GF-D8 (cell line): ENCODE results near the gene CCL15.
"Not testable (repeated sequence)": the region's sequence is repeated elsewhere in the genome, so short reads cannot be mapped to it uniquely, and the experiment has no call there.

ENCODE experiments used
- DNase-seq: peaks from one replicate; lab custom pipeline; 2025; lab: John Stamatoyannopoulos, UW

The CCL15 gene

GRCh38 chr17:36001110-36001771, at the start of gene CCL15:
TSS of gene CCL15 (minus strand) at chr17:36001553. CDS start at chr17:36001492, 61 bp downstream.
- no peak for DNase-seq

GRCh38 chr17:36049643-36050042, 48.3 kb upstream of the CCL15 start:
- no peak for DNase-seq

GRCh38 chr17:36048066-36048465, 46.7 kb upstream of the CCL15 start:
- DNase-seq: no peak

GRCh38 chr17:36036235-36036634, 34.9 kb upstream of the CCL15 start:
- DNase-seq: no peak

- no peak for DNase-seq
Measured at GRCh38 chr17:36034127-36034526, 32.8 kb upstream of the CCL15 start.

- DNase-seq: no peak
Measured at GRCh38 chr17:36030956-36031355, 29.6 kb upstream of the CCL15 start.

- DNase-seq: no peak
Measured at GRCh38 chr17:36027761-36028160, 26.4 kb upstream of the CCL15 start.

GRCh38 chr17:36024106-36024869, 22.9 kb upstream of the CCL15 start:
- DNase-seq: no peak

DNA sequence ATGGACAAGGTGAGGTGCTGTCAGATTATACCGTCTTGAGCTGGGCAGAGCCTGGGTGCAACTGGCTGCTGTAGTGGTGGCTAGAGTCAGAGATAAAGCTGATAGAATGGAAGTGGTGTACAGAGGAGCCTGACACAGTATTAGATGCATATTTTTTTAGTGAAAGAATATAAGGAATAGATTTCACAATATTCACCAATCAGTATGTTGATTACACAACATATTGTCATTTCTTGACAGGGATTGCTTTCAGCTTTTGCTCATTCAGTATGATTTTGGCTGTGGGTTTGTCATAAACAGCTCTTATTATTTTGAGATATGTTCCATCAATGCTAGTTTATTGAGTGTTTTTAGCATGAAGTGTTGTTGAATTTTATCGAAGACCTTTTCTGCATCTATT, 18.1 kb upstream of the CCL15 start:
- no peak for DNase-seq

DNA sequence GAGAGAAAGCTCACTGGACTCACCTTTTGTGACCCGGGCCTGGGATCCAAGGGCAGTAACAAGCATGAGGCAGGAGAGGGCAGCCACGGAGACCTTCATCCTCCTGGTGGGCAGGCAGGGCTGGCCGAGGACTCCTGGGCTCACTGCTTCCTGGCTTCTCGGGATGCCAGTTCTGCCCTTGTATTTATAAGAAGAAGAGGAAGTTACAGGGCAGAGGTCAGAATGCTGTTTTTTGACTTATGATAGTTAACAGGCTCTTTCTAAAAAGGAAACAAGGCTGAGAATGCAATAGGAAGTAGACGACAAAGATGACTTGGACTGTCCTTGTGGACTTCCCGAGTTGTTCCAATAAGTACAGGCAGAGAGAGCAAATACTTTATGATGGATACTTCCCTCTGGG, 16.4 kb upstream of the CCL15 start, which contains the start of gene CCL23:
TSS of gene CCL23 (minus strand) at position 174 of the 400 bp plus-strand sequence. CDS start at position 99, 75 bp downstream.
- DNase-seq: no peak

GRCh38 chr17:36016555-36016954, 15.2 kb upstream of the CCL15 start:
- DNase-seq: no peak

DNA sequence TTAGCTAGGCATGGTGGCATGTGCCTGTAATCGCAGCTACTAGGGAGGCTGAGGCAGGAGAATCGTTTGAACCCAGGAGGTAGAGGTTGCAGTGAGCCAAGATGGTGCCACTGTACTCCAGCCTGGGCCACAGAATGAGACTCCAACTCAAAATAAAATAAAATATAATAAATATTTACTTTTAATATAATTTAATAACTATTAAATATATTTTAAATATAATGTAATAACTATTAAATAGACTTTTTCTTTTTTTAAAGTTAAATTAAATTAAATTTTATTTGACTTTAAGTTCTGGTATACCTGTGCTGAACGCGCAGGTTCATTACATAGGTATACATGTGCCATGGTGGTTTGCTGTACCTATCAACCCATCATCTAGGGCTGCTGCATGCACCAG, 14.5 kb upstream of the CCL15 start:
- not testable (repeated sequence) for DNase-seq

DNA sequence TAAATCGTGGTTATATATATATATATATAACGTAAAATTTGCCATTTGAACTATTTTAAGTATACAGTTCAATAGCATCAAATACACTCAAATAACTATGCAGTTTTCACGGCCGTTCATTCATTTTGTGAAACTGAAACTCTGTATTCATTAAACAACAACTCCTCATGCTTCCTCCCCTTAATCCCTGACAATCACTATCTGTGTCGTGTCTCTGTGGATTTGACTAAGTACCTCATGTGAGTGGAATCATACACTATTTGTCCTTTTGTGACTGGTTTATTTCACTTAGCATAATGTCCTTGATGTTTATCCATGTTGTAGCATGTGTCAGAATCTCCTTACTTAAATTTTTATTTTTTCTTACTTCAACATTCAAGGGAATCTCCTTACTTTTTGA, 13.6 kb upstream of the CCL15 start:
- no peak for DNase-seq

DNA sequence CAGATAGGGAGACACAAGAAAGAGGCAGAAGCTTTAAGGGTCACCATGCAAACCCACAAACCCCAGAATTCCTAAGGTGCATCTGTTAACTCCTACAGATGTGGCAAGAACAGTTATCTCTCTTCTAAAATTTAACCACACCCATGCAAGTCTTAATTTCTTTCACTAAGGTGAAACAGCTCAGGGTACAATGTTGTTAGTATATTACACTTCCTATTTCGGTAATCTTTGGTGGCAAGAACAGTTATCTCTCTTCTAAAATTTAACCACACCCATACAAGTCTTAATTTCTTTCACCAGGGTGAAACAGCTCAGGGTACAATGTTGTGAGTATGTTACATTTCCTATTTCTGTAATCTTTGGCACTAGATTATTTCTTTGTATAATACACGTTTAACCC, 9.8 kb upstream of the CCL15 start:
- no peak for DNase-seq

DNA sequence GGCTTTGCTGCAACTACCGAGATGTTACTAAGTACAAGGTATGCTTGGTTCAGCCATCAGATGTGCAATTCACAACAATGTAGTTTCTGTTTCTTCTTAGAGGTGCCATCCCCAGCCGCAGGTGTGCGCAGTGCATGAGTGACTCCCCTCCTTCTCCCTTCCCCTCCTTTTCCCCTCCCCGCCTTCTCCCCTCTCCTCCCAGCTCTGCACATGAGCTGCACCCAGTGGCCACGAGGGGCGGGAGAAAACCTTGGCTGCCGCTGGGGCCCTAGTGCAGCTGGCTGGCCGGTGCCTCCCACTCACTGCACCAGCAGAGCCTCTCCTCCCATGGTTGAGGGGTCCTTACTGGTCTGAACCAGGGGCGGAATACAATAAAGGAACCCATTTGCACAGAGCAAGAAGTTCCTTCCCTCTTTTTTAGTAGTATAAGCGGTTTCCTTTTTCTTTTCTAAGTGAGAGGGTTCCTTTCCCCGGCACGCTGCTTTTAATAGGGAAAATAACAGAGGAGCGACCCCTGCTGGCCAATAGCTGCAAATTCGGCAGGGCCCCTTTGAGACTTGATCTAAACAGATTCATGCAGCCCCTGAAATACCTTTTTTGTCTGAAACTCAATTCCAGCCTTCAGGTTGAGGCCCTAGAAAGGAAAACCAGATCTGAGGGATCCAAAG, 7.8 kb upstream of the CCL15 start:
- DNase-seq: no peak

GRCh38 chr17:36004594-36005108, 3.3 kb upstream of the CCL15 start:
- DNase-seq: no peak

DNA sequence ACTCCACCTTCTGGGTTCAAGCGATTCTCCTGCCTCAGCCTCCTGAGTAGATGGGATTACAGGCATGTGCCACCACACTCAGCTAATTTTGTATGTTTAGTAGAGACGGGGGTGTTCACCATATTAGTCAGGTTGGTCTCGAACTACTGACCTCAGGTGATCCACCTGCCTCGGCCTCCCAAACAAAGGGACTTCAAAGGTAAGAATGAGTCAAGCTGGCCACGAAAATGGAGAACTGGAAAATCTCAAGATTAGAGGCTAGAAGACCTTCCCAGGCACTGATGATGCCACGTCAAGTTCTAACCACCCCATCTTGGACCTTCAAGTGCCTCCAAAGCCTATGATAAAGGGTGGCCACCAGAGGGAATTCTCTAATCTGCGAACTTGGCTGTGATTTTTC, 1.3 kb upstream of the CCL15 start:
- DNase-seq: no peak

DNA sequence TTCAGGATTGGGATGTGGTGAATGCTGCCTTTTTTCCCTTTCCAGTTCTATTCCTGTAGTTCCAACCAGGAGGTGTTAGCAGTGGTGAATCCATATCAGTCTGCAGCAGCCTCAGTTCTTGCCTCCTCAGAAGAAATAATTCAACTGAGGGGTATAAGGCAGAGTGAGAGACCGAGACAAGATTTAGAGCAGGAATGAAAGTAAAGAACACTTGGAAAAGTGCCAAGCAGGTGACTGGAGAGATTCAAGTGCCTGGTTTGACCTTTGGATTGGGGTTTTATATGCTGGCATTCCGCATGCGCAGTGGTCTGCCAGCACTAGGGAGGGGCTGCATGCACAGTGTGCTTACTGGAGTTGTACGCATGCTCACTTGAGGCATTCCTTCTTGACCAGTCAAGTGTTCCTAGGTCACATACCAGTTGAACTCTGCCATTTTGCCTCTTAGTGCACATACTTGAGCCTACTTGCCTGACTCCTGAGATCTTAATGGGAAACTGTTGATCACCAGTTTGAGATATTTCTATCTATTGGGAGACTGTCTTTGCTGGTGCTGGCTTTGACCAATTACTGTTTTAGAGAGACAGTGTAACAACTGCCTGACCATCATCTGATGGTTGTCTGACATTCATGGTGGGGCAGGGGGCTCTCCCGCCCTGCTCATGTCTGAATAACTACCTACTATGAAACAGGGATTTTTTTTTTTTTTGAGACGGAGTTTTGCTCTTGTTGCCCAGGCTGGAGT, 680 bp upstream of the CCL15 start:
- no peak for DNase-seq

DNA sequence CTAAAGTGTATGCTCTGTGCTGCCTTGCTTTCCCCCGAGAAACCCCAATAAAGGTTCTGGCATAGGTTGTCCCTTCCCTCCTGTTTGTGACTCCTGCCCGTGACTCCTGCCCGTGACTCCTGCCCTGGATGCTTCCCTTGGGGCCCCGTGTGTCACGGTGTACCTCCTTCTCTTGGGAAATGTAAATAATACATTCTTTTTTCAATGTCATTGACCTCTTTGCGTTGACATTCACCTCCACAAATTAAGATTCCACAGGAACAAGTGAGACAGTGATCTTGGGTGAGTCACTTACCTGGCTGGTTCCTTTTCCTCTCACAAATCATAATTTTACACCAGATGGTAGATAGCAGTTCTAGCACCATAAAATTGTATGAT, 632 bp downstream of the CCL15 start:
- DNase-seq: no peak

GRCh38 chr17:35998756-35999155, 2.6 kb downstream of the CCL15 start:
- DNase-seq: no peak

DNA sequence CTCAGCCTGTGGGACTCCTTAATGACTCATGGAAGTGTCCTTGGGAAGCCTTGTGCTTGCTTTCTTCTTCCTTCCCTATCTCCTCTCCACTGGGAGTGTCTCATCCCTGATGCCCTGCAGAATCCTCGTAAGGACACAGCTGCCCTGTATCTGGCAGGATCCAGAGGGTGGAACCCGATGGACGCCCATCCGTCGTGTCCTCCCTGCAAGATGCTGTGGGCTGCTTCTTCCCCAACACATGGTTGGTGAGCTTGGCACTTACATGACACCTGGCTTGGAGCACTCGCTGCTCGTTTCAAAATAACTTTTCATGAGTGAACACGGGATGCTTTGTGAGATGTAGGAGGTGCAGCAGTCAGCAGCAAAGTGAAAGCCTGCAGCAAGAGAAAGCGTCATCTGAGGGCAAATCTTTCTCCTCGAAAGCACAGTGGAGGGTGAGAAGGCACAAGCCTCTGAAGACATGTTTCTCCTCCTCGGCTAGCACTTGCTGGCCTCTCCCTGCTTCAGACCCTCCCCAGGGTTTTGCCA, 3.3 kb downstream of the CCL15 start:
- DNase-seq: no peak

DNA sequence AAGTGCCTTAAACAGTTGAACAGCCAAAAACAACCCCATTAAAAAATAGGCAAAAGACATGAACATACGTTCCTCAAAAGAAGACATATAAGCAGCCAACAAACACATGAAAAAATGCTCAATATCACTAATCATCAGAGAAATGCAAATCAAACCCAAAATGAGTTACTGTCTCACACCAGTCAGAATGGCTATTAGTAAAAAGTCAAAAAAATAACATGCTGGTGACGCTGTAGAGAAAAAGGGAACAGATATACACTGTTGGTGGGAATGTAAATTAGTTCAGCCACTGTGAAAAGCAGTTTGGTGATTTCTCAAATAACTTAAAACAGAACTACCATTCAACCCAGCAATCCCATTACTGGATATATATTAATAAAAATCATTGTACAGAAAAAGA, 6.0 kb downstream of the CCL15 start:
- not testable (repeated sequence) for DNase-seq
